Skeletal muscle satellite cell (primary cell): ENCODE data around the gene ABCA3.
"Not testable (repeated sequence)": the region's sequence is repeated elsewhere in the genome, so short reads cannot be mapped to it uniquely, and the experiment has no call there.

Experiments
- H3K27me3 ChIP-seq: 2 replicates; pipeline ENCODE4 v1.7.0; 2013; ENCODE audit warnings: low read length; ENCODE audit not compliant: control insufficient read depth, insufficient read depth
- H3K36me3 ChIP-seq: 2 replicates; pipeline ENCODE4 v1.7.0; 2013; ENCODE audit warnings: mild to moderate bottlenecking, control low read depth, low read length; ENCODE audit not compliant: insufficient read depth
- H3K4me1 ChIP-seq: 2 replicates; pipeline ENCODE4 v1.7.0; 2013; ENCODE audit warnings: low read length; ENCODE audit not compliant: control insufficient read depth, insufficient read depth
- H3K4me2 ChIP-seq: 2 replicates; pipeline ENCODE4 v1.7.0; 2013; ENCODE audit warnings: mild to moderate bottlenecking, low read length
- H3K4me3 ChIP-seq: 2 replicates; pipeline ENCODE4 v1.7.0; 2013; ENCODE audit warnings: low read length
- H3K9ac ChIP-seq: 2 replicates; pipeline ENCODE4 v1.7.0; 2013; ENCODE audit warnings: mild to moderate bottlenecking, low read depth, low read length, moderate library complexity
- H3K9me3 ChIP-seq: replicated peaks from 2 replicates; pipeline ENCODE4 v1.7.0; 2013; ENCODE audit warnings: mild to moderate bottlenecking, control low read depth, low read length

Gene ABCA3

GRCh38 chr16:2258530-2258929, 82.0 kb downstream of the ABCA3 start:
- H3K9ac ChIP-seq, H3K4me3 ChIP-seq, H3K9me3 ChIP-seq, H3K27me3 ChIP-seq, H3K4me2 ChIP-seq: not testable (repeated sequence)
- peaks cover 11% of the 10 kb centered on the region for H3K4me1 ChIP-seq
- H3K36me3 ChIP-seq, result peaks cover 81% of the 10 kb centered on the region

- Histone ChIP-seq H3K27me3 (no peaks in the 10 kb centered on the region), H3K4me2 (no peak overlapping the region), H3K9ac (no peak overlapping the region), H3K9me3 (no peaks in the 10 kb centered on the region), H3K36me3 (peaks cover 77% of the 10 kb centered on the region), H3K4me1 (peaks cover 8% of the 10 kb centered on the region), H3K4me3 (no peak overlapping the region)
Measured at GRCh38 chr16:2257726-2258125, 82.8 kb downstream of the ABCA3 start.

- no peaks in the 10 kb centered on the region for H3K27me3 ChIP-seq
- peaks cover 14% of the 10 kb centered on the region for H3K4me1 ChIP-seq
- H3K4me3 ChIP-seq, result no peak overlapping the region
- no peak overlapping the region for H3K9ac ChIP-seq
- H3K36me3 ChIP-seq, result peaks cover 72% of the 10 kb centered on the region
- no peak overlapping the region for H3K4me2 ChIP-seq
- no peaks in the 10 kb centered on the region for H3K9me3 ChIP-seq
Measured at GRCh38 chr16:2256531-2257140, 83.9 kb downstream of the ABCA3 start.

GRCh38 chr16:2253293-2253692, 87.2 kb downstream of the ABCA3 start:
- peaks cover 52% of the 10 kb centered on the region for H3K36me3 ChIP-seq
- peaks cover 21% of the 10 kb centered on the region for H3K4me1 ChIP-seq

GRCh38 chr16:2252806-2253148, 87.8 kb downstream of the ABCA3 start:
- Histone ChIP-seq H3K4me2 (no peak overlapping the region), H3K4me3 (no peak overlapping the region), H3K4me1 (peaks cover 21% of the 10 kb centered on the region), H3K9me3 (no peaks in the 10 kb centered on the region), H3K27me3 (no peaks in the 10 kb centered on the region), H3K36me3 (peaks cover 47% of the 10 kb centered on the region), H3K9ac (no peak overlapping the region)

More at GRCh38 chr16:2253293-2253692, 87.2 kb downstream of the ABCA3 start:
- Histone ChIP-seq H3K4me2 (no peak overlapping the region), H3K4me3 (no peak overlapping the region), H3K27me3 (no peaks in the 10 kb centered on the region), H3K9ac (no peak overlapping the region), H3K9me3 (no peaks in the 10 kb centered on the region)

GRCh38 chr16:2251296-2252111, 89.0 kb downstream of the ABCA3 start, which contains the start of gene ECI1:
ECI1 (minus strand) TSS chr16:2251587; CDS start chr16:2251566, 21 bp downstream.
- Histone ChIP-seq H3K4me3 (peak within 1 kb of the TSS; percentile 76), H3K27me3 (no peaks in the 10 kb centered on the region), H3K36me3 (peaks cover 37% of the 10 kb centered on the region)

GRCh38 chr16:2250652-2251295, 89.8 kb downstream of the ABCA3 start:
- peak overlapping the region; percentile 81 for H3K9ac ChIP-seq
- H3K4me3 ChIP-seq, result peak overlapping the region; percentile 76
- H3K4me1 ChIP-seq, result peaks cover 13% of the 10 kb centered on the region
- peaks cover 37% of the 10 kb centered on the region for H3K36me3 ChIP-seq
- peak overlapping the region; percentile 75 for H3K4me2 ChIP-seq
- no peaks in the 10 kb centered on the region for H3K27me3 ChIP-seq
- H3K9me3 ChIP-seq, result no peaks in the 10 kb centered on the region

More at GRCh38 chr16:2251296-2252111, 89.0 kb downstream of the ABCA3 start, which contains the start of gene ECI1:
- Histone ChIP-seq H3K4me1 (peaks cover 19% of the 10 kb centered on the region), H3K4me2 (peak within 1 kb of the TSS; percentile 75), H3K9ac (peak within 1 kb of the TSS; percentile 81), H3K9me3 (no peaks in the 10 kb centered on the region)

GRCh38 chr16:2246301-2246885, 94.1 kb downstream of the ABCA3 start:
- no peaks in the 10 kb centered on the region for H3K27me3 ChIP-seq
- H3K4me1 ChIP-seq, result peaks cover 6% of the 10 kb centered on the region
- no peak overlapping the region for H3K9ac ChIP-seq
- H3K9me3 ChIP-seq, result no peaks in the 10 kb centered on the region
- H3K36me3 ChIP-seq, result peaks cover 47% of the 10 kb centered on the region
- H3K4me3 ChIP-seq, result no peak overlapping the region
- no peak overlapping the region for H3K4me2 ChIP-seq

- no peak overlapping the region for H3K9ac ChIP-seq
- peaks cover 47% of the 10 kb centered on the region for H3K36me3 ChIP-seq
Measured at GRCh38 chr16:2244926-2245795, 95.4 kb downstream of the ABCA3 start.

GRCh38 chr16:2244301-2244700, 96.2 kb downstream of the ABCA3 start:
- Histone ChIP-seq H3K27me3 (no peaks in the 10 kb centered on the region), H3K9me3 (no peaks in the 10 kb centered on the region), H3K4me1 (no peaks in the 10 kb centered on the region), H3K9ac (no peak overlapping the region), H3K4me2 (no peak overlapping the region), H3K4me3 (no peak overlapping the region), H3K36me3 (peaks cover 52% of the 10 kb centered on the region)

More at GRCh38 chr16:2244926-2245795, 95.4 kb downstream of the ABCA3 start:
- Histone ChIP-seq H3K4me3 (no peak overlapping the region), H3K4me1 (peaks cover 3% of the 10 kb centered on the region), H3K27me3 (no peaks in the 10 kb centered on the region), H3K4me2 (no peak overlapping the region), H3K9me3 (no peaks in the 10 kb centered on the region)
